Mesodermal cell (in vitro differentiated cells): ENCODE data around the gene TEKT1. TPM values are rescaled to one million over a fixed set of nuclear protein-coding genes. Genes with fewer than 3 reads are reported as not detected.
"Not testable (repeated sequence)": the region's sequence is repeated elsewhere in the genome, so short reads cannot be mapped to it uniquely, and the experiment has no call there.

Source experiments
- H3K27ac ChIP-seq: 2 replicates; pipeline ENCODE4 v1.7.0; 2013; ENCODE audit warnings: mild to moderate bottlenecking, low read depth, low read length, moderate library complexity; ENCODE audit not compliant: severe bottlenecking
- H3K36me3 ChIP-seq: 2 replicates; pipeline ENCODE4 v1.7.1; 2013; ENCODE audit warnings: mild to moderate bottlenecking, low read length, moderate library complexity; ENCODE audit not compliant: control insufficient read depth, insufficient read depth
- H3K4me1 ChIP-seq: one replicate; pipeline ENCODE4 v1.7.1; 2013; ENCODE audit warnings: mild to moderate bottlenecking, low read length; ENCODE audit not compliant: insufficient read depth, control insufficient read depth, poor library complexity, severe bottlenecking
- H3K4me3 ChIP-seq: 2 replicates; pipeline ENCODE4 v1.7.0; 2013; ENCODE audit warnings: low read length, control low read depth, mild to moderate bottlenecking; ENCODE audit not compliant: insufficient read depth, poor library complexity, severe bottlenecking; ENCODE audit errors: extremely low read depth
- H3K9me3 ChIP-seq: 2 replicates; pipeline ENCODE4 v1.7.1; 2013; ENCODE audit warnings: mild to moderate bottlenecking, low read length, moderate library complexity; ENCODE audit not compliant: control insufficient read depth
- WGBS, 2 experiments: methylation state at CpG; one replicate each; pipeline ENCODE4 v1.1.5; 2013; ENCODE audit warnings: missing lambda C conversion rate in 2 of 2; ENCODE audit not compliant: insufficient coverage in 2 of 2; 5-methylcytosine and 5-hydroxymethylcytosine counted together
- polyA plus RNA-seq, 2 experiments: library from polyadenylated mRNA; stranded (reverse); fragments of 50-300 nt; gene quantifications; one replicate each; pipeline ENCODE4 v1.2.3, GENCODE V29; 2013

Gene TEKT1
- polyA plus RNA-seq (2013, experiment 1 of 2), result not detected
- not detected for polyA plus RNA-seq (2013, experiment 2 of 2)

- Histone ChIP-seq H3K36me3 (no peaks in the 10 kb centered on the region), H3K4me3 (peak within 1 kb of the TSS; percentile 38), H3K27ac (peak within 1 kb of the TSS; percentile 57), H3K9me3 (no peaks in the 10 kb centered on the region), H3K4me1 (no peaks in the 10 kb centered on the region)
- 1 to 2% methylated on average over 29 to 30 of the region's 35 CpGs for WGBS, 2 experiments
These were observed at the start of gene TEKT1 for GRCh38 chr17:6831661-6832263. Gene TEKT1, minus strand, starts transcription at chr17:6831729. Its CDS starts 1,353 bp downstream, at chr17:6830376.

- WGBS, 2 experiments, result 83 to 91% methylated on average over 5 to 6 of the region's 10 CpGs
- H3K36me3 ChIP-seq, H3K4me3 ChIP-seq, H3K4me1 ChIP-seq, H3K27ac ChIP-seq, H3K9me3 ChIP-seq: not testable (repeated sequence)
These were observed 47.9 kb upstream of the TEKT1 start for GRCh38 chr17:6879221-6879975.

- not testable (repeated sequence) for H3K36me3 ChIP-seq, H3K4me1 ChIP-seq, H3K9me3 ChIP-seq, H3K27ac ChIP-seq, H3K4me3 ChIP-seq
- WGBS, 2 experiments, result no CpG with 5 or more reads among the region's 4 CpGs
These were observed 43.7 kb upstream of the TEKT1 start for GRCh38 chr17:6875276-6875675.

GRCh38 chr17:6872936-6873335, 41.4 kb upstream of the TEKT1 start:
- Histone ChIP-seq H3K9me3 (no peaks in the 10 kb centered on the region), H3K4me1 (no peaks in the 10 kb centered on the region), H3K4me3 (no peak overlapping the region), H3K27ac (no peak overlapping the region), H3K36me3 (no peaks in the 10 kb centered on the region)
- WGBS, 2 experiments, result 90 to 100% methylated on average over 3 of the region's 3 CpGs

- no peaks in the 10 kb centered on the region for H3K4me1 ChIP-seq
- 100% methylated on average over 1 of the region's 1 CpG for WGBS, 2 experiments
- no peaks in the 10 kb centered on the region for H3K36me3 ChIP-seq
- H3K27ac ChIP-seq, result no peak overlapping the region
- no peaks in the 10 kb centered on the region for H3K9me3 ChIP-seq
- no peak overlapping the region for H3K4me3 ChIP-seq
These were observed 39.3 kb upstream of the TEKT1 start for GRCh38 chr17:6870841-6871240.

- H3K9me3 ChIP-seq, result no peaks in the 10 kb centered on the region
- H3K4me3 ChIP-seq, result no peak overlapping the region
- no peaks in the 10 kb centered on the region for H3K36me3 ChIP-seq
- H3K4me1 ChIP-seq, result no peaks in the 10 kb centered on the region
- H3K27ac ChIP-seq, result no peak overlapping the region
- WGBS, 2 experiments, result 60 to 65% methylated on average over 2 of the region's 2 CpGs
These were observed 37.1 kb upstream of the TEKT1 start for GRCh38 chr17:6868582-6868981.

- Histone ChIP-seq H3K9me3 (no peaks in the 10 kb centered on the region), H3K27ac (no peak overlapping the region), H3K4me1 (no peaks in the 10 kb centered on the region), H3K36me3 (no peaks in the 10 kb centered on the region), H3K4me3 (no peak overlapping the region)
- 79 to 85% methylated on average over 3 of the region's 3 CpGs for WGBS, 2 experiments
These were observed 36.3 kb upstream of the TEKT1 start for GRCh38 chr17:6867849-6868248.

- no peaks in the 10 kb centered on the region for H3K9me3 ChIP-seq
- 83 to 86% methylated on average over 4 of the region's 4 CpGs for WGBS, 2 experiments
- H3K27ac ChIP-seq, result no peak overlapping the region
- H3K4me3 ChIP-seq, result no peak overlapping the region
- no peaks in the 10 kb centered on the region for H3K36me3 ChIP-seq
- no peaks in the 10 kb centered on the region for H3K4me1 ChIP-seq
These were observed 31.3 kb upstream of the TEKT1 start for GRCh38 chr17:6862825-6863224.

GRCh38 chr17:6862122-6862521, 30.6 kb upstream of the TEKT1 start:
- no peak overlapping the region for H3K4me3 ChIP-seq
- H3K27ac ChIP-seq, result no peak overlapping the region
- H3K9me3 ChIP-seq, result no peaks in the 10 kb centered on the region
- H3K4me1 ChIP-seq, result no peaks in the 10 kb centered on the region
- WGBS, 2 experiments, result 80% methylated on average over 2 of the region's 2 CpGs; no CpG with 5 or more reads in 1 of the 2 experiments
- H3K36me3 ChIP-seq, result no peaks in the 10 kb centered on the region

- Histone ChIP-seq H3K4me1 (no peaks in the 10 kb centered on the region), H3K36me3 (no peaks in the 10 kb centered on the region), H3K4me3 (no peak overlapping the region), H3K27ac (no peak overlapping the region), H3K9me3 (no peaks in the 10 kb centered on the region)
- WGBS, 2 experiments, result 86 to 100% methylated on average over 1 to 2 of the region's 2 CpGs
These were observed 26.4 kb upstream of the TEKT1 start for GRCh38 chr17:6857904-6858303.

- Histone ChIP-seq H3K9me3 (no peaks in the 10 kb centered on the region), H3K36me3 (no peaks in the 10 kb centered on the region), H3K4me1 (no peaks in the 10 kb centered on the region), H3K27ac (no peak overlapping the region), H3K4me3 (no peak overlapping the region)
- WGBS, 2 experiments, result 70 to 86% methylated on average over 3 of the region's 6 CpGs
These were observed 25.8 kb upstream of the TEKT1 start for GRCh38 chr17:6857336-6857735.
